ENCODE data around the gene IGHMBP2.
A peak's percentile ranks its signal among the peaks of the same experiment; 100 is the strongest.
"Not testable (repeated sequence)": the region's sequence is repeated elsewhere in the genome, so short reads cannot be mapped to it uniquely, and the experiment has no call there.

IGHMBP2 gene

DNA sequence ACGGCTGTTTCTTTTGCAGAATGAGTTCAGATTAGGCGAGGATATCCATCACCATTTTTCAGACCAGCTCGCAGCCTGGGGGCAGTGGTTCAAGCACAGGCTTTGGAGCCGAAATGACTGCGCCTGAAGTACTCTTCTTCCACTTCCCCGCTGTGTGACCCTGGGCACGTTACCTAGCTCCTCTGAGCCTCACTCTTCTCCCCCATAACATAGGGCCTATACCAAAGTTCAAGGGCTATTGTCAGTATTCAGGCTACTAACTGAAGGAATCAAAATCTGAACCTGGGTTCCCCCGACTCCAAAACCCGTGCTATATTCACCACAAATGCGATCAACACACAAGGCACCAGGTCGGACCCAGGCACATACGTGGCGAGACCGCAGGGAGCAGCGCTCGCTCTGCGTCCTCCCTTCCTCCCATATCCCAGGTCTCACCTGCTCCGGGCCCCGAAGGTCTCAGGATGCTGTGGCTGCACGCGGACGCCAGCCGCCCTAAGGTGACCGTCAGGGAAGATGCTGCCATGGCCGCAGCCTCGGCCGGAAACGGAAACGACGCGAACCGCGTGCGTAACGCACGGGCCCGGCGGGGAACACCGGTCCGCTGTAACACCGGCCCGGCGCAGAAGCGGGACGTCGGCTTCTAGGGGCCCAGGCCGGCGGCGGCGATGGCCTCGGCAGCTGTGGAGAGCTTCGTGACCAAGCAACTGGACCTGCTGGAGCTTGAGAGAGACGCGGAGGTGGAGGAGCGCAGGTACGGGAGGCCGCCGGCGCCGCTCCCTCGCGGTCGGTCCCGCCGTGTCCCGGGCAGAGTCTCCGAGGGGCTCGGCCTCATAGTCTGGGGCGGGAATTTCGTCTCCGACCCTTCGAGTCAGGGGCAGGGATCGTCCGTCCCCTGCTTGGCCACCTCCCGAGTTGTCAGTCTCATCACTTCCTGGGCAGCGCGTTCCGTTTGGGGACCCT is at the start of gene IGHMBP2, which contains the start of gene MRPL21:
Gene IGHMBP2 (plus strand): TSS at position 604 of the 960 bp plus-strand sequence. CDS start 62 bp downstream, at position 666.
Gene MRPL21 (minus strand): TSS at position 545 of the 960 bp plus-strand sequence. CDS start 22 bp downstream, at position 523.
- H3K36me3 ChIP-seq (ENCODE audit: insufficient read depth, low read length): peaks cover 11% of the 10 kb centered on the region
- peak within 1 kb of the TSS; percentile 92 for H3K9ac ChIP-seq (ENCODE audit: low read depth, low read length)
- no peaks in the 10 kb centered on the region for H3K9me3 ChIP-seq (ENCODE audit: control insufficient read depth, insufficient read depth, low read length)
- H3K4me1 ChIP-seq (ENCODE audit: insufficient read depth, low read length): peaks cover 4% of the 10 kb centered on the region

- Histone ChIP-seq H3K36me3 (ENCODE audit: insufficient read depth, low read length) (no peaks in the 10 kb centered on the region), H3K9ac (ENCODE audit: low read depth, low read length) (peak overlapping the region; percentile 86), H3K9me3 (ENCODE audit: control insufficient read depth, insufficient read depth, low read length) (peaks cover 4% of the 10 kb centered on the region; the same call in 1 of the 2 replicates), H3K4me1 (ENCODE audit: insufficient read depth, low read length) (0 out of 2 replicates have a peak, but pooled peaks cover 3% of the 10 kb centered on the region)
Measured at GRCh38 chr11:68854273-68854958, 49.3 kb upstream of the IGHMBP2 start.

DNA sequence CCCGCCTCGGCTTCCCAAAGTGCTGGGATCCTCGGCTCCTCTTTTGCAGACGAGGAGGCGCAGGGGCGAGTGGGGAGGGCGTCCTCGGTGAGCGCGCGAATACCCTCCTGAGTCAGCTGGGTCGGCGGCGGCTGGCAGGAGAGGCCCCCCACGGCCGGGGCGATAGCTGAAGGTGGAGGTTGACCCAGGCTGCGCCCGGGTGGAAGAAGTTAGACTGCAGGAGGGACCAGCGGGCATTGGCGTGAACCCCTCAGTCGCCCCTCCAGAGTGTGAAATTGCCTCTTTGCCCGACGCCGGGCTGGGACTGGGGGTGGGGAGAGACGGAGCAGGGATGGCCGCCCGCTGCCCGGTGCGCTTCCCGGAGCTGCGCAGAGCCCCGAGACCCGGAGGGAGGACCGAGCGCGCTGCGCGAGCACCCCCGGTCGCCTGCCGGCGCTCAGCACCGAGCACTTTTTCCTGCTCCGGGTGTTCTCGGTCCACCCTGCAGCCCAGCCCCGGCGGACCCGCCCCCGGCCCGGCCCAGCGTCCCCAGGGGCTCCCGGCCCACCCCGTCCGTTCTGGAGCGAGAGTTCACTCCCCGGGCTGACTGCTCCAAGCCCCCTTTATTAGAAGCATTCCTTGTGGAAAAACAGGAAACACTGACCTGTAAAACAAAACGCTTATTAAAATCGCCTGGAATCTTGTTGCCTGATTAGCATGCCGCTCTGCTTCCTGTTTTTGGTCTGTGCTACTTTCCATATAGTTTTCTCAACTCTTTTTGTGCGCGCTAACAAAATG is 48.3 kb upstream of the IGHMBP2 start:
- Histone ChIP-seq H3K36me3 (ENCODE audit: insufficient read depth, low read length) (no peaks in the 10 kb centered on the region), H3K4me1 (ENCODE audit: insufficient read depth, low read length) (0 out of 2 replicates have a peak, but pooled peaks cover 3% of the 10 kb centered on the region), H3K9ac (ENCODE audit: low read depth, low read length) (peak overlapping the region; percentile 86), H3K9me3 (ENCODE audit: control insufficient read depth, insufficient read depth, low read length) (peaks cover 4% of the 10 kb centered on the region; the same call in 1 of the 2 replicates)

- H3K36me3 ChIP-seq (ENCODE audit: insufficient read depth, low read length); H3K9me3 ChIP-seq (ENCODE audit: control insufficient read depth, insufficient read depth, low read length); H3K4me1 ChIP-seq (ENCODE audit: insufficient read depth, low read length); H3K9ac ChIP-seq (ENCODE audit: low read depth, low read length): not testable (repeated sequence)
Measured at GRCh38 chr11:68856425-68857030, 47.2 kb upstream of the IGHMBP2 start.

GRCh38 chr11:68857037-68857586 is 46.6 kb upstream of the IGHMBP2 start:
- peaks cover 4% of the 10 kb centered on the region; the same call in 1 of the 2 replicates for H3K9me3 ChIP-seq (ENCODE audit: control insufficient read depth, insufficient read depth, low read length)
- no peak overlapping the region for H3K9ac ChIP-seq (ENCODE audit: low read depth, low read length)
- no peaks in the 10 kb centered on the region for H3K36me3 ChIP-seq (ENCODE audit: insufficient read depth, low read length)
- 0 out of 2 replicates have a peak, but pooled peaks cover 3% of the 10 kb centered on the region for H3K4me1 ChIP-seq (ENCODE audit: insufficient read depth, low read length)

- Histone ChIP-seq H3K9me3 (ENCODE audit: control insufficient read depth, insufficient read depth, low read length) (peaks cover 11% of the 10 kb centered on the region; the same call in 1 of the 2 replicates), H3K4me1 (ENCODE audit: insufficient read depth, low read length) (0 out of 2 replicates have a peak, but pooled peaks cover 3% of the 10 kb centered on the region), H3K36me3 (ENCODE audit: insufficient read depth, low read length) (no peaks in the 10 kb centered on the region), H3K9ac (ENCODE audit: low read depth, low read length) (no peak overlapping the region)
Measured at GRCh38 chr11:68859123-68859522, 44.6 kb upstream of the IGHMBP2 start.

DNA sequence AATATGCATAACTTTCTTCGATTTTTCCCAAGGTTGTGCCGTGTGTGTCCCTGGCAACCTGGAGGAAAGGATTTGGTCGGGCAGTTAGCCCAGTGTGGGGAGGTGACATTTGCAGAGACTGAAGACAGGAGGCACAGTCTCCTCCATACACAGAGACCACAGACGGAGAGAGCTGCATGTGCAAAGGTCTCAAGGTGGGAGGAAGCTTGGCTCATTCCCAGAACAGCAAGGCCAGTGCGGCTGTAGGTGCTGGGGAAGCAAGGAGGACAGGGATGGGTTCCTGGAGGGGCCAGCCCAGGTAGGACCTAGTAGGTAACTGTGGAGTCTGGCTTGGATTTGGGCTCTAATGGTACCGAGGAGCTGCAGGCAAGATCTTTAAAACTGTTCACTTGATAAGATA is 41.3 kb upstream of the IGHMBP2 start:
- Histone ChIP-seq H3K9me3 (ENCODE audit: control insufficient read depth, insufficient read depth, low read length) (peaks cover 11% of the 10 kb centered on the region; the same call in 1 of the 2 replicates), H3K4me1 (ENCODE audit: insufficient read depth, low read length) (no peaks in the 10 kb centered on the region), H3K9ac (ENCODE audit: low read depth, low read length) (no peak overlapping the region), H3K36me3 (ENCODE audit: insufficient read depth, low read length) (no peaks in the 10 kb centered on the region)

DNA sequence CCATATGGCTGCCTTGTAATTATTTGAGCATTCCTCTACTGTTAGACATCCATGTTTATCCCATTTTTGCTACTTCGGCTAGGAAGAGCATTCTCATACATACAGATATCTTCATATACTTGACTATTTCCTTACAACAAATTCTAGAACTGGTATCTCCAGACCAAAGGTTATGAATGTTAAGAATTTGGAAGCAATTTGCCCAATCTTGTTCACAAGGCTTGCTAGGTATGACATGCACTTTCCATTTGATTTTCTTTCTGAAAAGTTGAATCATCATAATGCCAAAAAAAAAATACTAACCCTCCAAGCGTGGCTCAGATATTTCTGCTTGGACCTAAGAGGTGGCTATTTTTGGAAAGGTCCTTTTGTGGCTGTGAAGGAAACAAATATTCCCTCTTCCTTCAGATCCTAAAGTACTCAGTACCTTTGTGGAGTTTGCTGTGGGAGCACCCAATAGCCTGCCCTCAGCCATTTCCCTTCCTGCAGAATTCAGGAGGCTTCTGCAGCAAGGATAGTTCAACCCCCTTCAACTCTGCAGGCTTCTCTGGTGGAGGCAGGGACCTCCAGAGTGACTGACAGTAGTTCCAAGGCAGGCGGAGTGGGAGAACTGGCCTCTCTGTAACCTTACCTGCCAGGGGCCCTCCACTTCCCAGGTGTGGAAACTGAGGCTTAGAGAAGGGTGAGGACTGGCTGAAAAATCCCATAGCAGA is 40.0 kb upstream of the IGHMBP2 start:
- peaks cover 3% of the 10 kb centered on the region for H3K4me1 ChIP-seq (ENCODE audit: insufficient read depth, low read length)
- H3K9me3 ChIP-seq (ENCODE audit: control insufficient read depth, insufficient read depth, low read length): peaks cover 11% of the 10 kb centered on the region; the same call in 1 of the 2 replicates
- H3K9ac ChIP-seq (ENCODE audit: low read depth, low read length): no peak overlapping the region
- no peaks in the 10 kb centered on the region for H3K36me3 ChIP-seq (ENCODE audit: insufficient read depth, low read length)

DNA sequence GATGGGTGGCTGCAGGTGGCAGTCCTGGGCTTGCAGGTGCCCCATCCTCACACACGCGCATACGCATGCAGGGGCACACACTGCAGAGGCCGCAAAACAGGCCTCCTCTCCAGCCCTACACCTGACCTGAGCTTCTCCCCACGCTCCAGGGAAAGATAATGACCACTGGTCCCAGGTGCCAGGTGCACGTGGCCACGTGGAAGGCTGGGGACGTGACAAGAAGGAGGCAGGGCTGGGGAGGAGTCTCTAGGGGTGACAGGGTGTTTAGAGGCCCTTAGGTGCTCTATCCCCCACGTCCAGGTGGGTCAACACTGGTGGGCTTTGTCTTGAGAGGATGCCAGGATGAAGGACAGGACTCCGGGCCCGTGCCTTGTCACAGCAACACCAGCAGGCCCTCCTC is 38.5 kb upstream of the IGHMBP2 start:
- Histone ChIP-seq H3K9me3 (ENCODE audit: control insufficient read depth, insufficient read depth, low read length) (peaks cover 7% of the 10 kb centered on the region; the same call in 1 of the 2 replicates), H3K9ac (ENCODE audit: low read depth, low read length) (no peak overlapping the region), H3K36me3 (ENCODE audit: insufficient read depth, low read length) (no peaks in the 10 kb centered on the region), H3K4me1 (ENCODE audit: insufficient read depth, low read length) (peaks cover 11% of the 10 kb centered on the region)

DNA sequence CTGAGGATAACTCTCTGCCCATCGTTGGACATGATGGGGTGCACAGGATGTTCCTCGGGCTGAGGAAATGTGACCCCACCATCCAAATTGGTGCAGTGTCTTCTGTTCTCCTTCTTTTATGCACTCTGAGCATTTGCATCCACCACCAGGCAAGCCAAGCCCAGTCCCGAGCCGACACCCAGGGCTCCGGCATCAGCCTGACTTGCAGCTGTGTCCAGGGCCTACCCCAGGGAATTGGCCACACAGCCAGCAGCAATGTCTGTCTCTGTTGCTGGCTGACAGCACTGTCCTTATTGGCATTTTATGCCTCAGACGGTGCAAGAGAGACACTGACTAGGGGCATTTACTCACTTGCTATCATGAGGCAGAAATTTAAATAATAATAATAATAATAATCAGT is 36.6 kb upstream of the IGHMBP2 start:
- Histone ChIP-seq H3K36me3 (ENCODE audit: insufficient read depth, low read length) (no peaks in the 10 kb centered on the region), H3K4me1 (ENCODE audit: insufficient read depth, low read length) (peaks cover 14% of the 10 kb centered on the region), H3K9ac (ENCODE audit: low read depth, low read length) (no peak overlapping the region), H3K9me3 (ENCODE audit: control insufficient read depth, insufficient read depth, low read length) (peaks cover 7% of the 10 kb centered on the region; the same call in 1 of the 2 replicates)

DNA sequence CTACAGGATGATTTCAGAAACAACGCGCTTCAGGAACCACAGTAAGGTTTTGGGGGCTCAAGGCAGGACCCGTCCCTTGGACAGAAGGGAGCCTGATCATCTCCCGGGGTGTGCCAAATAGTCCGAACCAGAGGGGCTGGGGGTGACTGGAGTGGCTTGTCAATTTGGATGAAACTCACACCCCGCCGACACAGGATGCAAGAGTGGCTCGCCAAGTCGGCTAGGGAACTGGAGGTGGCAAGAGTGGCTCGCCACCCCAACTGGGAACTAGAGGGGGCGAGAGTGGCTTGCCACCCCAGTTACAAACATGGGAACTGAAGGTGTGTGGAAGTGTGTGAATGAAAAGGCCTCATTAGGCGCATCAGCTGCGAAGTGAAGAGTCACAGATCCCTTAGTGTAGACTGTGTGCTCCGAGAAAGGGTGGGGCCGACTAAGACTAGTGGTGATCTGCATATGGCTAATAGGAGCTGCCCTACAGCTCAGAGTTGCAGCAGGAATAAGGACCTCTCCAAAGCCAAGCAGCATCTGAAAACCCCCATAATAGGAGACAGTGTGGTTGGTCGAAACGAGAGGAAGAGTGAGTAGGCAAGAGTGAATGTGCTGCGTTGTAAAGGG is 35.4 kb upstream of the IGHMBP2 start:
- Histone ChIP-seq H3K9ac (ENCODE audit: low read depth, low read length) (no peak overlapping the region), H3K36me3 (ENCODE audit: insufficient read depth, low read length) (no peaks in the 10 kb centered on the region), H3K4me1 (ENCODE audit: insufficient read depth, low read length) (peaks cover 14% of the 10 kb centered on the region), H3K9me3 (ENCODE audit: control insufficient read depth, insufficient read depth, low read length) (peaks cover 5% of the 10 kb centered on the region; the same call in 1 of the 2 replicates)

DNA sequence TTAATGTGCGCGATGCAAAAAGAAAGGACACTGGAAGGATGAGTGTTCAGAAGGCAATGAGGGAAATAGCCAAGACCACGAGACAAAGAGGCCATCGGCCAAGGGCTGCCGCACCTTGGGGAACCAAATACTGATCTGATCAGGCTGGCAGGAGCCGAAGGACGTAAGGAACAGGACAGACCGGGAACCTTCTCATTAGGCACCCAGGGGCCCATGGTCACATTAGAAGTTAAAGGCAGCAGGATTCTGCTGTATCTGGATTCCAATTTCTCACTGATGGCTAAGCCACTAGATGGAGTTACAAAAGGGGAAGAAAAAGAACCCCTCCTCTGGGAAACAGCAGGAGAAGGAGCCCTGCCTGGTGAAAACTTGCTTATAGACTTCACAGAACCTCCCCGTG is 33.2 kb upstream of the IGHMBP2 start:
- Histone ChIP-seq H3K36me3 (ENCODE audit: insufficient read depth, low read length) (no peaks in the 10 kb centered on the region), H3K9me3 (ENCODE audit: control insufficient read depth, insufficient read depth, low read length) (no peaks in the 10 kb centered on the region), H3K4me1 (ENCODE audit: insufficient read depth, low read length) (peaks cover 14% of the 10 kb centered on the region), H3K9ac (ENCODE audit: low read depth, low read length) (peak overlapping the region; percentile 54; the same call in 1 of the 2 replicates)
